Stimulated activated memory B cell treated with anti-CD40 and anti-IgM and Interleukin-4, amounts not matched to agents 10 μg/mL and 1 μg/mL and 100 μg/mL, for 72 hours (primary cell): ENCODE results near the gene ITPR2.

Source experiments
- ATAC-seq: fragments of 150-1000 bp; cut with Tn5 transposase; 2 replicates; pipeline ENCODE4 v1.10.0; 2021
- H3K27ac Mint-ChIP-seq: one replicate; pipeline ENCODE4 v1.8.0; 2022; ENCODE audit warnings: mild to moderate bottlenecking, mixed read lengths
- H3K27me3 Mint-ChIP-seq: one replicate; pipeline ENCODE4 v1.8.0; 2022; ENCODE audit warnings: mixed read lengths
- H3K36me3 Mint-ChIP-seq: one replicate; pipeline ENCODE4 v1.8.0; 2022; ENCODE audit warnings: mixed read lengths
- H3K4me1 Mint-ChIP-seq: one replicate; pipeline ENCODE4 v1.8.0; 2022; ENCODE audit warnings: mixed read lengths
- H3K4me3 Mint-ChIP-seq: one replicate; pipeline ENCODE4 v1.8.0; 2022; ENCODE audit warnings: mild to moderate bottlenecking, moderate library complexity, mixed read lengths
- H3K9me3 Mint-ChIP-seq: one replicate; pipeline ENCODE4 v1.8.0; 2022; ENCODE audit warnings: mixed read lengths

ITPR2 gene

GRCh38 chr12:26728205-26729050 lies 104.6 kb downstream of the ITPR2 start:
- Mint-ChIP-seq H3K27ac (peak overlapping the region; percentile 78), H3K36me3 (peaks cover 17% of the 10 kb centered on the region), H3K27me3 (no peaks in the 10 kb centered on the region), H3K4me1 (peaks cover 59% of the 10 kb centered on the region), H3K9me3 (no peaks in the 10 kb centered on the region), H3K4me3 (peak overlapping the region; percentile 10)
- peak; percentile 73 for ATAC-seq

GRCh38 chr12:26727482-26728204 lies 105.4 kb downstream of the ITPR2 start:
- H3K36me3 Mint-ChIP-seq = peaks cover 21% of the 10 kb centered on the region
- peak overlapping the region; percentile 78 for H3K27ac Mint-ChIP-seq
- peaks cover 58% of the 10 kb centered on the region for H3K4me1 Mint-ChIP-seq
- ATAC-seq = peak; percentile 1
- no peaks in the 10 kb centered on the region for H3K9me3 Mint-ChIP-seq
- H3K27me3 Mint-ChIP-seq = no peaks in the 10 kb centered on the region
- peak overlapping the region; percentile 10 for H3K4me3 Mint-ChIP-seq

- H3K27ac Mint-ChIP-seq = peak overlapping the region; percentile 78
- H3K36me3 Mint-ChIP-seq = peaks cover 28% of the 10 kb centered on the region
- ATAC-seq = no peak
- peaks cover 55% of the 10 kb centered on the region for H3K4me1 Mint-ChIP-seq
- H3K9me3 Mint-ChIP-seq = no peaks in the 10 kb centered on the region
- H3K27me3 Mint-ChIP-seq = no peaks in the 10 kb centered on the region
- H3K4me3 Mint-ChIP-seq = no peak overlapping the region
Measured at GRCh38 chr12:26726956-26727355, 106.0 kb downstream of the ITPR2 start.

- H3K4me1 Mint-ChIP-seq = peaks cover 47% of the 10 kb centered on the region
- H3K9me3 Mint-ChIP-seq = no peaks in the 10 kb centered on the region
- peaks cover 32% of the 10 kb centered on the region for H3K36me3 Mint-ChIP-seq
- no peak overlapping the region for H3K27ac Mint-ChIP-seq
- no peaks in the 10 kb centered on the region for H3K27me3 Mint-ChIP-seq
- H3K4me3 Mint-ChIP-seq = no peak overlapping the region
- ATAC-seq = no peak
Measured at GRCh38 chr12:26725276-26725916, 107.6 kb downstream of the ITPR2 start.

- Mint-ChIP-seq H3K27ac (no peak overlapping the region), H3K9me3 (no peaks in the 10 kb centered on the region), H3K27me3 (no peaks in the 10 kb centered on the region), H3K36me3 (peaks cover 26% of the 10 kb centered on the region), H3K4me3 (no peak overlapping the region), H3K4me1 (peaks cover 37% of the 10 kb centered on the region)
- no peak for ATAC-seq
Measured at GRCh38 chr12:26724309-26724702, 108.7 kb downstream of the ITPR2 start.

- H3K27ac Mint-ChIP-seq = peak overlapping the region; percentile 47
- no peaks in the 10 kb centered on the region for H3K27me3 Mint-ChIP-seq
- ATAC-seq = peak; percentile 55
- peaks cover 25% of the 10 kb centered on the region for H3K36me3 Mint-ChIP-seq
- no peaks in the 10 kb centered on the region for H3K9me3 Mint-ChIP-seq
- peaks cover 34% of the 10 kb centered on the region for H3K4me1 Mint-ChIP-seq
- H3K4me3 Mint-ChIP-seq = no peak overlapping the region
Measured at GRCh38 chr12:26723379-26724308, 109.3 kb downstream of the ITPR2 start.

- H3K4me3 Mint-ChIP-seq = no peak overlapping the region
- peaks cover 23% of the 10 kb centered on the region for H3K4me1 Mint-ChIP-seq
- no peak for ATAC-seq
- peak overlapping the region; percentile 47 for H3K27ac Mint-ChIP-seq
- no peaks in the 10 kb centered on the region for H3K27me3 Mint-ChIP-seq
- peaks cover 32% of the 10 kb centered on the region for H3K36me3 Mint-ChIP-seq
- no peaks in the 10 kb centered on the region for H3K9me3 Mint-ChIP-seq
Measured at GRCh38 chr12:26721800-26722199, 111.2 kb downstream of the ITPR2 start.

GRCh38 chr12:26719852-26720251 lies 113.1 kb downstream of the ITPR2 start:
- no peaks in the 10 kb centered on the region for H3K27me3 Mint-ChIP-seq
- no peak overlapping the region for H3K27ac Mint-ChIP-seq
- H3K4me3 Mint-ChIP-seq = no peak overlapping the region
- no peaks in the 10 kb centered on the region for H3K9me3 Mint-ChIP-seq
- peaks cover 30% of the 10 kb centered on the region for H3K4me1 Mint-ChIP-seq
- ATAC-seq = no peak
- peaks cover 42% of the 10 kb centered on the region for H3K36me3 Mint-ChIP-seq

- Mint-ChIP-seq H3K4me1 (peaks cover 38% of the 10 kb centered on the region), H3K27me3 (no peaks in the 10 kb centered on the region), H3K27ac (no peak overlapping the region), H3K36me3 (peaks cover 32% of the 10 kb centered on the region), H3K9me3 (no peaks in the 10 kb centered on the region), H3K4me3 (no peak overlapping the region)
- no peak for ATAC-seq
Measured at GRCh38 chr12:26717757-26718156, 115.2 kb downstream of the ITPR2 start.

GRCh38 chr12:26715232-26715631 lies 117.8 kb downstream of the ITPR2 start:
- Mint-ChIP-seq H3K27ac (peak overlapping the region; percentile 56), H3K9me3 (no peaks in the 10 kb centered on the region), H3K27me3 (no peaks in the 10 kb centered on the region), H3K4me1 (peaks cover 47% of the 10 kb centered on the region), H3K4me3 (no peak overlapping the region), H3K36me3 (peaks cover 33% of the 10 kb centered on the region)
- ATAC-seq = no peak

GRCh38 chr12:26713885-26714383 lies 119.1 kb downstream of the ITPR2 start:
- ATAC-seq = peak; percentile 79
- Mint-ChIP-seq H3K36me3 (peaks cover 35% of the 10 kb centered on the region), H3K27me3 (no peaks in the 10 kb centered on the region), H3K4me1 (peaks cover 47% of the 10 kb centered on the region), H3K4me3 (peak overlapping the region; percentile 11), H3K27ac (peak overlapping the region; percentile 70), H3K9me3 (no peaks in the 10 kb centered on the region)

- Mint-ChIP-seq H3K27ac (no peak overlapping the region), H3K9me3 (peaks cover 3% of the 10 kb centered on the region), H3K27me3 (no peaks in the 10 kb centered on the region), H3K4me3 (no peak overlapping the region), H3K4me1 (peaks cover 42% of the 10 kb centered on the region), H3K36me3 (peaks cover 43% of the 10 kb centered on the region)
- no peak for ATAC-seq
Measured at GRCh38 chr12:26712892-26713291, 120.1 kb downstream of the ITPR2 start.

- Mint-ChIP-seq H3K4me1 (peaks cover 42% of the 10 kb centered on the region), H3K9me3 (peaks cover 3% of the 10 kb centered on the region), H3K36me3 (peaks cover 42% of the 10 kb centered on the region), H3K4me3 (no peak overlapping the region), H3K27me3 (no peaks in the 10 kb centered on the region), H3K27ac (peak overlapping the region; percentile 16)
- no peak for ATAC-seq
Measured at GRCh38 chr12:26711569-26711968, 121.4 kb downstream of the ITPR2 start.

- H3K36me3 Mint-ChIP-seq = peaks cover 42% of the 10 kb centered on the region
- ATAC-seq = no peak
- peak overlapping the region; percentile 16 for H3K27ac Mint-ChIP-seq
- peaks cover 3% of the 10 kb centered on the region for H3K9me3 Mint-ChIP-seq
- H3K4me3 Mint-ChIP-seq = no peak overlapping the region
- peaks cover 42% of the 10 kb centered on the region for H3K4me1 Mint-ChIP-seq
- no peaks in the 10 kb centered on the region for H3K27me3 Mint-ChIP-seq
Measured at GRCh38 chr12:26711072-26711471, 121.9 kb downstream of the ITPR2 start.
